Activated T-cell treated with anti-CD3 and anti-CD28 coated beads for 24 hours (primary cell): ENCODE data around the gene RNU1-3.

Experiments used
- DNase-seq: peaks from one replicate; pipeline ENCODE4 v3.0.0-alpha.2; 2020; ENCODE audit warnings: low read depth

RNU1-3 gene

DNA sequence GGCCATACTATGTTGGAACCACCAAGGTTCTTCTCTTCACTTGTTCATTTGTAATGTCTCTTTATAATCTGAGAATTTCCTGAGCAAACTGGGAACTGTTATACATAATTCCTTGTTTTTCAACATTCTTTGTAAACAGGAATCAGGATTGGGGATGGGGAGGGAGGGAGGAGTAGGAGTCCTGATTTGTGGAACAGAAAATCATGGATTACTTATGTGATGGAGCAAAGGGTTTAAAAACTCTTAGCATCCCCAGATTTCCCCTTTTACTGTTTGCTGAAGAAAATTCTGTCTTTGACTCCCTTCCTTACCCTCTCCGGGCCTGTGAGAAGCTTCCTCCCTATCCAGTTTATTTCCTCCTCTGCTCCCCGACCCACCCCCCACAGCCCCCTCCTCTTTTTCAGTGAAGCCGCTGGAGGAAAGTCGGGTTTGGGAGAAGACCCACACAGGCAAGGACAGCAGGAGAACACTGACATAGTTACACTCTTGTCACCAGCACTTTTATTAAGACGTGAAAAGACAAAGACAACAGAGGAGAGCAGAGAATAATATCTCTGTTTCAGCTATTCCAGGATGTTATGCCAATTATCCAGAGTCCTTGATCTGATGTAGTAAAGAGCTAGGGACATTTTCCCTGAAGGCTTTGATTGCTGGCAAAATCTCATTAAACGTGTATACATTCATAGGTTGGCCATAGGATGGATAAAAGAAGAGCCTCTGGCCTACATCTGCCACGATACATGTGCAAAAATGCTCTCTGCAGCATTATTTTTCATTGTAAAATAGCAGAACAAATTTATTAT lies 48.8 kb downstream of the RNU1-3 start:
- DNase-seq = no peak

DNA sequence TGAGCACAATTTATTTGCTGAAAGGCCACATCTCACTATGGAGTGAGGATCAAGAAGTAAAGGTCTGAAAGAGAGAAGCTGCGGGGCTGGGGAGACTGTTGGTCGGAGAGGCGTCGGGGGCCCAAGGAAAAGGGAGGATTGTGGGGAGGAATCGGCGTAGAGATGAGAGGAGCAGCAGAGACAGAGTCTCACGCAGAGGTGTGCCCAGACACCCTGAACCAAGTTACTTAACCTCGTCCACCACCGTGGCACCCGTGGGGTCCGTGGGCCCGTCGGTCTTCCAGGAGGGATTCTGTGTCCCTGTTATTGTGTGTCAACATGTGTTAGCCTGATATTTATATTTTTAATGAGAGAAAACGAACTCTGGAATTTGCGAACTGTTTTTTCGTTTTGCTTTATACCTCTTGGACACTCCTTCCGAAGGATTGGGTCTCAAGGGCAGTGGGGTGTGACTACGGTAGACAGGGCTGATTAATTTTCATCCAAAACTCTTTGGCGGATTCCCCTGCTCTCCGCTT lies 49.6 kb downstream of the RNU1-3 start:
- DNase-seq = no peak
